CD1c-positive myeloid dendritic cell (primary cell): ENCODE data around the gene C10orf90.
A peak's percentile ranks its signal among the peaks of the same experiment; 100 is the strongest.

Experiments
- DNase-seq: peaks from one replicate; pipeline ENCODE4 v3.0.0-alpha.2; 2016; ENCODE audit errors: extremely low spot score

Gene C10orf90

DNA sequence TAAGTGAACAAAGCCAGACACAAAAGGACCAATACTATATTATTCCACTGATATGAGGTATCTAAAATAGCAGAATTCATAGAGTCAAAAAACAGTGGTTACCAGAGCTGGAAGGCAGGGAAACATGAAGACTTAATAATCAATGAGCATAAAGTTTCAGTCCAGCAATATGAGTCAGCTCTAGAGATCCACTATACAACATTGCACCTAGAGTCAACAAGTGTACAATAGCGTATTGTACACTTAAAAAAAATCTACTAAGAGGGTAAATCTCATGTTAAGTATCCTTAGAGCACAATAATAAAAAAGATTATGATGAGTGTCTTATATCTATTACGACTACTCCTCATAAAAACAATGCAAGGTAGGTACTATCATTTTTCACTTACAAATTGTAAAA is 36.1 kb downstream of the C10orf90 start:
- no peak for DNase-seq

- DNase-seq = no peak
Observed at GRCh38 chr10:126632705-126633104, 37.8 kb downstream of the C10orf90 start.

DNA sequence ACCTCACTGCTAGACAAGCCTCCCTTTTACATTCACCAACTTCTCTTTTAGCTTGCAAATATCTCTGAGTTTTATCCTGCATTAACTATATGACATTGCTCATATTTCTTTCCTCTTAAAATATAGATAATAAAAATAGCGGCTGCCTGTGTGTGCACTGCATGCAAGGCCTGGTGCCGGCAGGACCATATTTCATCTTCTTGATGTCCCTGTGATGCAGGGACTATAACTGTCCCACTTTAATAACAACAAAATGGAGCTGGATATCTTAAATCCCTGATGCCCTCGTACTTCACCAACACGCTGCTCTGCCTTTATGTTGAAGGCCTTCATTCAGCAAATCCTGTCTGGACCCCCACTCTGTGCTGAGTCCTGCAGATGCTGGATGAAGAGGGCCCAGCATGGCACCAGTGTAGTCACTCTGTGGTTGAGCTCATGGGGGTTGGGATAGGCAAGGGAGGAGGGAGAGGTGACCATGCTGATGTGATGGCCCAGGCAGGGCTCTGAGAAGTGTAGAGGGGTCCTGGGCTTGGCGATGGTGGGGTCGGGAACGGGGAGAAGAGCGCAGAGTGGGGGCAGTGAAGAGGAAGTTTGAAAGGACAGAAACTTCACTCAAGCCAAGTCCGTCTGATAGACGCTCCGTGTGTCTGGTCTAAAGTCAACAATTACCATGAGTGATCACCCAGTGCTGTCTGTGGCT is 40.4 kb downstream of the C10orf90 start:
- no peak for DNase-seq

GRCh38 chr10:126628746-126629145 is 41.7 kb downstream of the C10orf90 start:
- DNase-seq = no peak

DNA sequence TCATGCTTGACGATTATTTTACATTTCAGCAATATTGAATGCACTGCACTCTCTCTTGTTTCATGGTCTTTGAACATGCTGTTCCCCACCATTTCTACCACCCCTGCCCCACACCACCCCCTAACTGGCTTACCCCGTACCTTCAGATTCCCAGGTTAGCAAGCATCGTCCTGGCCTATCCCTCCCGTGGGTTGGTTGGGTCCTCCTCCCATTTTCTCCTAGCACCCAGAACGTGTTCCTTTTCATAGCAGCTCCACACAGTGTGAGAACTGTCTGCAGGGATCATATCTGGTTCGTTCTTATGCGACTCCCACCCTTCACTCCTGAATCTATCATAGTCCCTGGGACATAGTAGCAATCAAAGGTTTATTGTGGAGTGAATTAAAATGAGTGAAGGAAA is 48.6 kb downstream of the C10orf90 start:
- no peak for DNase-seq

GRCh38 chr10:126618466-126618865 is 52.0 kb downstream of the C10orf90 start:
- DNase-seq = no peak

GRCh38 chr10:126617733-126618132 is 52.8 kb downstream of the C10orf90 start:
- no peak for DNase-seq

- DNase-seq = no peak
Observed at GRCh38 chr10:126617208-126617607, 53.3 kb downstream of the C10orf90 start.

DNA sequence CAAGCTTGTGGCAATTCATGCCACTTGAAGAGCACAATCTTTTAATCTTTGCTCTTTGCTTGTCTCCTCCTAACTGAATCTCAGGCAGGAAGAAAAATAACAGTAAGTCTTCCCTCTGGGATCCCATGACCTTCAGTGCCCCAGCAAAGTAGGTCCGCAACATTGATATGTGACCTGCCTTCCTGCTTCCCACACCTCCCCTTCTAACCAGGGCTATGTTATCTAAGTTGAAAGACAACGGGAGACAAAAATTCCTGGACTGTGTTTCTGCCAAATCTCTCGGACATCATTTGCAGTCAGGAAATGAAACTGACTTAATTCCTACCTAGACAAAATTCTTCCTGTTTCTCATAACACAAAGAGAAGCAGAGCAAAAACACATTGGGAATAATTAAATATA is 53.8 kb downstream of the C10orf90 start:
- no peak for DNase-seq

GRCh38 chr10:126611303-126611702 is 59.2 kb downstream of the C10orf90 start:
- DNase-seq = no peak

DNA sequence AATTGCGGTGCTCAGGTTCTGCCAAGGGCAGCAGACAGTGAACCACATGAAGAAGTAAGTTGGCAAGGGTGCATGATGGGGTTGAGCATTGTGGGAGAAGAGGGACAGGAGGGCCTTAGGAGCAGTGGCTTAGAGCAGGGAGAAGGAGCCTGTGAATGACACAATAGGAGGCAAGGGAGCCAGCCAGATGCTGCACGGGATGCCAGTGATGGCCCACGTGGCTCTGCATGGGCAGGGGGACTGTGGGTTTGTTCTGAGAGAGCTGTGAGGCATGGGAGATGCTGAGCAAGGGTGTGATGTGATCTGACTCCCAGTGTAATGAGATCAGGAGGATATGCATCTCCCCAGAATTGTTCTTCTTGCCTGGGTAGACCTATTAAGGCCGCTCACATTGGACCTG is 60.9 kb downstream of the C10orf90 start:
- DNase-seq = no peak

- no peak for DNase-seq
Observed at GRCh38 chr10:126599949-126600682, 70.4 kb downstream of the C10orf90 start.

GRCh38 chr10:126598009-126598408 is 72.5 kb downstream of the C10orf90 start:
- DNase-seq = peak; percentile 24

DNA sequence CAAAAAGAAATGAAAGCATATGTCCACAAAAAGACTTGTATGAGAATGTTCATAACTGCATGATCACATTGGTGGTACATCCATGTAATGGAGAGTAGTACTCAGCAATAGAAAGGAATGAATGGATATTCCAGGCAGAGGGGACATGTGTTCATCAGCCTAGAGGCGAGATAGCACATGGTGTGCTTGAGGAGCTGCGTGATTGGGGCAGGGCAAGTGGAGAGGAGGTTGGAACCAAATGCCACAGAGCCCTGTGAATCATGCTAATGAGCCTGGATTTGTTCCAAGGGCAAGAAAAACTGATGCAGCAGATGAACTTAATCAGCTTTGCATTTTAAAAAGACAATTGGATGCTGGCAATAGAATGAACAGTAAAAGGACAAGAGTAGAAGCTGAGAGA is 73.3 kb downstream of the C10orf90 start:
- no peak for DNase-seq

DNA sequence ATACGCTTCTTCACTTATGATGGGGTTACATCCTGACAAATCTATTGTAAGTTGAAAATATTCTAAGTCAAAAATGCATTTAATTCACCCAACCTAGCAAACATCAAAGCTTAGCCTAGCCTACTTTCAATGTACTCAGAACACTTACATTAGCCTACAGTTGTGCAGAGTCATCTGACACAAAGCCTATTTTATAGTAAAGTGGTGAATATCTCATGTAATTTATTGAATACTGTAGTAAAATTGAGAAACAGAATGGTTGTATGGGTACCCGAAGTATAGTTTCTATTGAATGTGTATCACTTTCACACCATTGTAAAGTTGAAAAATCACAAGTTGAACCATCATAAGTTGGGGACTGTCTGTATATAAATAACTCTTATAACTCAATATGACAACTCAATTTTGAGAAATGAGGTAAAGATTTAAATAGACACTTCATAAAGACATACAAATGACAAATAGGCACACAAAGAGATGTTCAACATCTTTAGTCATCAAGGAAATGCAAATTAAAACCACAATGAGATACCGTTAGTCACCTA is 73.9 kb downstream of the C10orf90 start:
- no peak for DNase-seq

- DNase-seq = no peak
Observed at GRCh38 chr10:126595160-126595559, 75.3 kb downstream of the C10orf90 start.

- DNase-seq = no peak
Observed at GRCh38 chr10:126593968-126594701, 76.4 kb downstream of the C10orf90 start.

- no peak for DNase-seq
Observed at GRCh38 chr10:126592901-126593300, 77.6 kb downstream of the C10orf90 start.

DNA sequence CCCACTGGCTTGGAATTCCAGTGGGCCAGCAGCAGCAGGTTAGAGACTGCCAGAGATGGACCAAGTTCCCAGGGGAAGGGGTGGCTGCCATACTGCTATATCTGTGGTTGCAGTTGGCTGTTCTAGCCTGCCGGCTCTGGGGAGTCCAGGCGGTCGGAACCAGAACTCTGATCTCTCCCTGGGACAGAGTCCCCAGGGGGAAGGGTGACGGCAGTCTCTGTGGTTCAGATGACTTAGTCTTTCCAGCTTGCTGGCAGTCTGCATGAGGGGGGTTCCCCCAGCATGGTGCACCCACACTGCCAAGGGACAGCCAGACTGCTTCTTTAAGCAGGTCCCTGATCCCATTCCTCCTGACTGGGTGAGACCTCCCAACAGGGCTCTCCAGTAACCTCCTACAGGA is 82.5 kb downstream of the C10orf90 start:
- DNase-seq = no peak

DNA sequence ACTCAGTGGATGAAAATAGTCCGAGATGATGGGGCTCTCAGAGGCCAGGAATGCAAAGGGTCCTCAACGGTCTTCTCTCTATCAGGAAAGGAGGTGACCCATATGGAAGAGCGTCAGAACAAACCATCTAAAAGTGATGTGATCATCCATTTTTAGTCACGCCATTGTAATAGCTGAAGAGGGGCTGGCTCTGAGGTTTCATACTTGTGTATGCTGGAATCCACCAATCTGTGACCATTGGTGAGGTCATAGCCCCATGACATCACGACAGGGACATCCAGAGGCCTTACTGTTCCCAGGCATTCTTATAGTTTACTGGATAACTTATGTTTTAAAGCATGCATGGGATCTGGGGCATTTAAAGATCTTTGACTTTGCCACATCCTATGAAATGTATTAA is 83.6 kb downstream of the C10orf90 start:
- DNase-seq = no peak

- no peak for DNase-seq
Observed at GRCh38 chr10:126586128-126586527, 84.4 kb downstream of the C10orf90 start.

GRCh38 chr10:126585249-126586017 is 85.1 kb downstream of the C10orf90 start:
- DNase-seq = no peak
